Measurements from ENCODE around the gene ANKRD23. TPM values are rescaled to one million over a fixed set of nuclear protein-coding genes. Genes with fewer than 3 reads are reported as not detected.

ANKRD23 gene
- total RNA-seq, 1 experiment from 2014 or later: 7.5 TPM

- H3K4me3 Mint-ChIP-seq (ENCODE audit: low read depth, unreplicated experiment): no peak overlapping the region
- peaks cover 35% of the 10 kb centered on the region for H3K4me1 Mint-ChIP-seq (ENCODE audit: low read depth, unreplicated experiment)
- no peaks in the 10 kb centered on the region for H3K27me3 Mint-ChIP-seq (ENCODE audit: unreplicated experiment)
- H3K27ac Mint-ChIP-seq (ENCODE audit: unreplicated experiment): no peak overlapping the region
- CTCF ChIA-PET: no interaction called here
- no peak for TF ChIP-seq CTCF (IDR thresholded peaks at IDR 0.05; ENCODE audit: unreplicated experiment)
- no peak for DNase-seq
- no TSS peak for BruUV-seq (replicated peaks)
- H3K36me3 Mint-ChIP-seq (ENCODE audit: insufficient read depth, unreplicated experiment): peaks cover 28% of the 10 kb centered on the region
- H3K9me3 Mint-ChIP-seq (ENCODE audit: low read depth, unreplicated experiment): no peaks in the 10 kb centered on the region
- intact Hi-C loops (cut with micrococcal nuclease; ENCODE audit: unreplicated experiment): no loop called here
Observed at GRCh38 chr2:96823198-96823597, 20.6 kb downstream of the ANKRD23 start.

DNA sequence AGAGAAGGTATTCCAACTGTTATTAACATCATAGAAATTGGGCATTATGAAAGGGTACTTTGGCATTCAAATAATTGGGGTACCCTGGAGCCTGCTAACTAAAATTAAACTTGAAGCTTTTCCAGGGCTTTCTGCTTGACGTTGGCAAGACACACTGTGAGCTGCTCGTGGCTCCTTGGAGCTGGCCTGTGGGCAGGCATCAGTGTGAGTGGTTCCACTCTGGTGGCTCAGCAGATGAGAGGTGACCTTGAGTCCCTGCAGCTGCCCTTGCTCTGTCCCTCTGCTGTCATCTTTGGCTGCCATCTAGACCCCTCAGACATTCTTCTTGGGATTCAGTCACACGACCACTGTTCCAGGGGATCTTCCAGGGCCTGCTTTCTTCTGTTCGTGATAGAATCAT is 21.0 kb downstream of the ANKRD23 start:
- no peak for DNase-seq
- Mint-ChIP-seq H3K4me1 (ENCODE audit: low read depth, unreplicated experiment) (peaks cover 39% of the 10 kb centered on the region), H3K27ac (ENCODE audit: unreplicated experiment) (no peak overlapping the region), H3K4me3 (ENCODE audit: low read depth, unreplicated experiment) (no peak overlapping the region), H3K27me3 (ENCODE audit: unreplicated experiment) (no peaks in the 10 kb centered on the region), H3K36me3 (ENCODE audit: insufficient read depth, unreplicated experiment) (peaks cover 31% of the 10 kb centered on the region), H3K9me3 (ENCODE audit: low read depth, unreplicated experiment) (no peaks in the 10 kb centered on the region)
- no peak for TF ChIP-seq CTCF (IDR thresholded peaks at IDR 0.05; ENCODE audit: unreplicated experiment)
- CTCF ChIA-PET: no interaction called here
- intact Hi-C loops (cut with micrococcal nuclease; ENCODE audit: unreplicated experiment): no loop called here
- no TSS peak for BruUV-seq (replicated peaks)

DNA sequence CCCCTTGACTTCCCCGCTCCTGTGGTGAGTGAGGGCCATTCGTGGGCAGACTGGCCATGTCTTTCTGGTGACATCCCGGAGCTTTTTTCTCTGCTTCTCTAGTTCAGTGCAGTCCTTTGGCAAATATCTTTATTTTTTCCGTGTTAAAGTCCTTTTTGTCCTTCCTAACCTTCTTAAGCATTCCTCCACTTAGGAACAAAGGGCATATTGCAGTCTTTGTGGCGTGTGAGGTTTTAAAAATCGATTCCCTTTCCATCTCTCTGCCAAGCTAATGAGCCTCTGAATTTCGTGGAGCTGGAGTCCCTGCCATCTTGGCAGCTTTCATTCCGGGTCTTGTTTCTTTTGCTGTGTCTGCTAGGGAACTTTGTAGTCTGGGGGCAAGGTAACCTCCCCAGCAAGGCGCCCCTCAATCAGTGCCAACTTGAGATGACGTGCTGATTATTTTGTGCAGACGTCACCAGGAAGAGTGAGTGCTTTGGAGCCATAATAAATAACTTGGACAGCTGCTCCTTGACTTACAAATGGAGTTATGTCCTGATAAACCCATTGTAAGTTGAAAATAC is 22.6 kb downstream of the ANKRD23 start:
- CTCF ChIA-PET: interaction anchor here (0.5 to 1.1 kb wide), 2 partner anchors 37 to 289 kb away, joined by 4 to 6 read pairs; partner anchors contain the start of gene ANKRD39
- Mint-ChIP-seq H3K36me3 (ENCODE audit: insufficient read depth, unreplicated experiment) (peaks cover 41% of the 10 kb centered on the region), H3K9me3 (ENCODE audit: low read depth, unreplicated experiment) (no peaks in the 10 kb centered on the region), H3K27me3 (ENCODE audit: unreplicated experiment) (no peaks in the 10 kb centered on the region), H3K27ac (ENCODE audit: unreplicated experiment) (peak overlapping the region; percentile 40), H3K4me3 (ENCODE audit: low read depth, unreplicated experiment) (peak overlapping the region; percentile 77), H3K4me1 (ENCODE audit: low read depth, unreplicated experiment) (peaks cover 43% of the 10 kb centered on the region)
- no TSS peak for BruUV-seq (replicated peaks)
- peak; percentile 25 for DNase-seq
- intact Hi-C loops (cut with micrococcal nuclease; ENCODE audit: unreplicated experiment): no loop called here
- no peak for TF ChIP-seq CTCF (IDR thresholded peaks at IDR 0.05; ENCODE audit: unreplicated experiment)

DNA sequence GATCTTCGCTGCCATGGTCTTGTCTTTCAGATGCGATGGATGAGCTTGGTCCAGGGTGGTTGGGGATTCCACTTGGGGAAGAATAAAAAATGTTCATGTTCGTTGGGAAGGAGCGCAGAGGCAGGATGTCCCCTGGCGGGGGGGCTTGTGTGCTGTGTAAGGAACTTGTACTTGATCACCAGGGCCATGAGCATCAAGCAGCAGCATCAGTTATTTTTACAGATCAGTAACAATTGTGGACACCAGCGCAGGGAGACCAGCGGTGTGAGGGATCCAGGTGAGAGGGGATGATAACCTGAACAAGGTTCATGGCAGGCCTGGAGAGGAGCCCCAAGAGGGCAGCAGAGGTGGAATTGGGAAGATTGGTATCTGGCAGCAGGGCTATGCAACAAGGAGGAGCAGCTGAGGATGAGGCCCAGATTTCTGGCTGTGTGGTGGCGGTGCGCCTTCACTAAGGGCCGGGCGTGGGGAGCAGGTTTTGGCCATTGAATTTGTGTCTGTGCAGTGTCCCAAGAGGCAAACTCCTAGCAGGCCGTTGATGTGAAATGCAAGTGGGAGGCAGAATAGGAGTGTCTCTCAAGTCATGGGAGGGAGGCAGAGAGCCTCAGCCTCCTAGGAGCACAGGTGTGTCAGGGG is 23.8 kb downstream of the ANKRD23 start:
- CTCF ChIA-PET: interaction anchor here (0.8 to 1.2 kb wide), 2 partner anchors 38 to 59 kb away, joined by 3 to 4 read pairs; partner anchors contain the start of genes ANKRD39 and CNNM4
- Mint-ChIP-seq H3K27me3 (ENCODE audit: unreplicated experiment) (no peaks in the 10 kb centered on the region), H3K4me3 (ENCODE audit: low read depth, unreplicated experiment) (peak overlapping the region; percentile 77), H3K4me1 (ENCODE audit: low read depth, unreplicated experiment) (peaks cover 43% of the 10 kb centered on the region), H3K9me3 (ENCODE audit: low read depth, unreplicated experiment) (no peaks in the 10 kb centered on the region), H3K27ac (ENCODE audit: unreplicated experiment) (peak overlapping the region; percentile 22), H3K36me3 (ENCODE audit: insufficient read depth, unreplicated experiment) (peaks cover 53% of the 10 kb centered on the region)
- DNase-seq: no peak
- BruUV-seq (replicated peaks): no TSS peak
- peak; percentile 9 for TF ChIP-seq CTCF (IDR thresholded peaks at IDR 0.05; ENCODE audit: unreplicated experiment)
- intact Hi-C loops (cut with micrococcal nuclease; ENCODE audit: unreplicated experiment): loop anchor here (5.0 to 10.0 kb wide), 3 partner anchors 58 to 265 kb away; partner anchors contain the start of genes CNNM4 and KANSL3
